Neural progenitor cell (in vitro differentiated cells): ENCODE results near the gene SERPINA10.

Source experiments
- CTCF ChIP-seq: fragments of 200-600 bp; sonication (generic); IDR thresholded peaks from 2 replicates; pipeline ENCODE4 v1.5.1; 2017; ENCODE audit warnings: antibody characterized with exemption, mild to moderate bottlenecking
- EZH2phosphoT487 ChIP-seq: fragments of 200-600 bp; sonication (generic); IDR thresholded peaks from 2 replicates; pipeline ENCODE4 v1.6.1; 2017; ENCODE audit warnings: antibody characterized with exemption

DNA sequence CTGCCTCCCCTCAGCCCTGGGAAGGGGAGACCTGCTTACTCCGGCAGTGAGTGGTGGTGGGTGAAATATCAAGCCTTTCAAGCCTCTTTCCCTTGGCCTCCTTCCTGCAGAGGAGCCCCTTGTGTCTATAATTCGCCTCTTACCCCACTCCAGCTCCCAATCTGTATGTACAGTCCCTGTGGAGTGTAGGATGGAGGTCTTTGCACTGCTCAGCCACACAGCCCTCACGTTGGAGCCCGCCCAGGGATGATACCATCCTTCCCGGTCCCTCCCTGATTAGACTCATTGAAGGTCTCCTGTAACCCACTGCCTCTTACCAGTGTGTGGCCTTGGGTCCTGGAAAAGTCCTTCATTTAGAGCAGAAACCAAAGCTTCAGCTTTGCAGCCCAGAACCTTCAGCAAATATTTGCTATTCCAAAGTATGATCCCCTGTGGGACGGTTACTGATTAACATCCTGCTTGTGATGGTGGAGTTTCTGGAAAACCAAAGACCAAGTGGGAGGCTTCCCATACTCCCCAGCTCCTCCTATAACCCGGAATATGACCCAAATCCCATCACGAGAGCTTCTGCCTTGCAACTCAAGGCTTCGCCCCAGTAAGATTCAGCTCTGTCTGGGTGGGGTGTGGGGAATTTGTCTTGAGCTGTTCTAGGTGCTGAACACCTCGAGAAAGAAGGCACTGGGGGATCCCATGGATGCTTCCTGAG is at the start of gene SERPINA10:
- TF ChIP-seq CTCF (no peak), EZH2phosphoT487 (no peak)
